Choroid plexus epithelial cell (primary cell): ENCODE data around the gene ARMC7.

Experiments used
- DNase-seq: peaks from one replicate; pipeline ENCODE4 v3.0.0-alpha.2; 2010; ENCODE audit warnings: low read depth
- H3K4me3 ChIP-seq: 2 replicates; pipeline ENCODE4 v1.5.1; 2011; ENCODE audit warnings: low read depth, mild to moderate bottlenecking, control low read depth, low read length, moderate library complexity
- TF ChIP-seq, protein P1 (sequence below): conservative IDR thresholded peaks from 2 replicates; pipeline ENCODE4 v1.5.1; 2011; ENCODE audit warnings: low read depth, mild to moderate bottlenecking, control low read depth, inconsistent platforms, low read length, moderate library complexity

The ARMC7 gene

DNA sequence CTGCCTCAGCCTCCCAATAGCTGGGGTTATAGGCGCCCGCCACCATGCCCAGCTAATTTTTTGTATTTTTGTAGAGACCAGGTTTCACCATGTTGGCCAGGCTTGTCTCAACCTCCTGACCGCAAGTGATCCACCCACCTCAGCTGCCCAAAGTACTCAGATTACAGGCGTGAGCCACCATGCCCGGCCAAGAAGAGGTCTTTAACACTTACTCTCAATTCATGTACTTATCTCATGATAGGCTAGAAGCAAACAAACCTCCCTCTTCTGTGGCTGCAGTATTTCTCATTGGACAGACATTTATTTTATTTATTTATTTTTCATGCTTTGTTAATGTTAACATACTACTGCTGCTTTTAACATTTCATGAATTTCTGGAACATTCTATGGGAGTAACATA is 28.8 kb downstream of the ARMC7 start:
- no peak for DNase-seq
- no peak overlapping the region for H3K4me3 ChIP-seq
- TF ChIP-seq, protein P1, sequence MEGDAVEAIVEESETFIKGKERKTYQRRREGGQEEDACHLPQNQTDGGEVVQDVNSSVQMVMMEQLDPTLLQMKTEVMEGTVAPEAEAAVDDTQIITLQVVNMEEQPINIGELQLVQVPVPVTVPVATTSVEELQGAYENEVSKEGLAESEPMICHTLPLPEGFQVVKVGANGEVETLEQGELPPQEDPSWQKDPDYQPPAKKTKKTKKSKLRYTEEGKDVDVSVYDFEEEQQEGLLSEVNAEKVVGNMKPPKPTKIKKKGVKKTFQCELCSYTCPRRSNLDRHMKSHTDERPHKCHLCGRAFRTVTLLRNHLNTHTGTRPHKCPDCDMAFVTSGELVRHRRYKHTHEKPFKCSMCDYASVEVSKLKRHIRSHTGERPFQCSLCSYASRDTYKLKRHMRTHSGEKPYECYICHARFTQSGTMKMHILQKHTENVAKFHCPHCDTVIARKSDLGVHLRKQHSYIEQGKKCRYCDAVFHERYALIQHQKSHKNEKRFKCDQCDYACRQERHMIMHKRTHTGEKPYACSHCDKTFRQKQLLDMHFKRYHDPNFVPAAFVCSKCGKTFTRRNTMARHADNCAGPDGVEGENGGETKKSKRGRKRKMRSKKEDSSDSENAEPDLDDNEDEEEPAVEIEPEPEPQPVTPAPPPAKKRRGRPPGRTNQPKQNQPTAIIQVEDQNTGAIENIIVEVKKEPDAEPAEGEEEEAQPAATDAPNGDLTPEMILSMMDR = no peak

DNA sequence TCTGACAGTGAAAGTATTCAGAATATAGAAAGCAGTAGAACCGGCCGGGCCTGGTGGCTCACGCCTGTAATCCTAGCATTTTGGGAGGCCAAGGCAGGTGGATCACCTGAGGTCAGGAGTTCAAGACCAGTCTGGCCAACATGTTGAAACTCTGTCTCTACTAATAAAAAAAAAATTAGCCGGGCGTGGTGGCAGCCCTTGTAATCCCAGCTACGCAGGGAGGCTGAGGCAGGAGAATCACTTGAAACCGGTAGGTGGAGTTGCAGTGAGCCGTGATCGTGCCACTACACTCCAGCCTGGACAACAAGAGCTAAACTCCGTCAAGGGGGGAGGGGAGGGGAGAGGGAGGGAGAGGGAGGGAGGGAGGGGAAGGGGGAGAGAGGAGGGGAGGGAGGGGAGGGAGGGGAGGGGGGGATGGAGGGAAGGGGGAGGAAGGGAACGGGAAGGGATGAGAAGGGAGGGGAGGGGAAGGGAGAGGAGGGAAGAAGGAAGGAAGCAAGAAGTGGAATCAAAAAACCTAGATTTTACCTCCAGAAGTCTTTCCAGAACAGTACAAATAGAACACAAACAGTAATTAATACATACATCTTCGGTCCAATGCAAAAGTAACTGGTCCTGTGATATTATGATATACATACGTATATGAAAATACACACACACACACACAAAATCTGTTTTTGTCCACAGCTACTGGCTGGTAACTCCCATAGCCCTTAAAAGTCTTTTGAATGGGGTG is 32.6 kb downstream of the ARMC7 start:
- TF ChIP-seq, protein P1 = no peak
- H3K4me3 ChIP-seq = no peak overlapping the region
- no peak for DNase-seq

DNA sequence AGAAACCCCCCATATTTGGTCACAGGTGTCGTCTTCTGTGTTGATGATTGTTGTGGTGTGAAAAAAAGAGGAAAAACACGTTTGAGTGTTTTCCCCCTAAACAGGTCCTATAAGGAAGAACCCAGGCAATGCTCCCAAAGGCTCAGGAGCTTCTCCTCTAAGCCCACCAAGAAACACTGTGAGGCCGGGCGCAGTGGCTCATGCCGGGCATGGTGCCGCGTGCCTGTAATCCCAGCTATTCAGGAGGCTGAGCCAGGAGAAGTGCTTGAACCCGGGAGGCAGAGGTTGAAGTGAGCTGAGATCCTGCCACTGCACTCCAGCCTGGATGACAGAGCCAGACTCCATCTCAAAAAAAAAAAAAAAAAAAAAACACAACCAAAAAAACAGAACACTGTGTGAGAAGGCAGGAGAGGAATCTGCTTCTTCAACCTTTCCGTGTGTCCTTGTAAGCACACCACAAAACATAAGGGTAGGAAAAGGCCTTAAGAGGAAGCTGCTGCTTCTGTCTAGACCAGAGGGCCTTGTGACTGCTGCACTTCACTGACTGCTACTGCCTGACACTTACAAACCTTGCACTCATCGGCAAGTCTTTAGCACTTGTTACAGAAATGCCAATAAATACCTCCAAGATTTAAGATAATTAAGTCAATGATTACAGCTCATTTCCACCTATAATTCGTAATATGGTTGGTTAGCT is 35.2 kb downstream of the ARMC7 start:
- no peak overlapping the region for H3K4me3 ChIP-seq
- TF ChIP-seq, protein P1 = no peak
- no peak for DNase-seq

DNA sequence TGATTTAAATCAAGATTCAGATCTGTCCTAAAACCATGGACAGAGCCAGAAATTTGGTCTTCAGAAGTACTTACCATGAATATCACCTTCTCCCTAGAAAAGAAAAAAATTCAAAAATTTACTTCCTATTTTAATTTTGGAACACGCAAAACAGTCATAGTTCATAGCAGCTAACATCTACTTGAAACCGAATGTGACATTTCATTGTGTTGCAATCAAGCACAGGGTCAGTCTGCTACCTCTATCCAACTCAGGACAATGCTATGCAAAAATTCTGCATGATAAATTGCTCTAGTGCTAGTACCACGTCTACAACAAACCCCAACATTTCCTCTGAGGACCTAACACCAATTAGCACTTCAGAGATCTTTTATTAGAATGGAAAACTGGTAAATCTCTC is 36.8 kb downstream of the ARMC7 start:
- DNase-seq = peak; percentile 60
- H3K4me3 ChIP-seq = no peak overlapping the region
- TF ChIP-seq, protein P1 = no peak

DNA sequence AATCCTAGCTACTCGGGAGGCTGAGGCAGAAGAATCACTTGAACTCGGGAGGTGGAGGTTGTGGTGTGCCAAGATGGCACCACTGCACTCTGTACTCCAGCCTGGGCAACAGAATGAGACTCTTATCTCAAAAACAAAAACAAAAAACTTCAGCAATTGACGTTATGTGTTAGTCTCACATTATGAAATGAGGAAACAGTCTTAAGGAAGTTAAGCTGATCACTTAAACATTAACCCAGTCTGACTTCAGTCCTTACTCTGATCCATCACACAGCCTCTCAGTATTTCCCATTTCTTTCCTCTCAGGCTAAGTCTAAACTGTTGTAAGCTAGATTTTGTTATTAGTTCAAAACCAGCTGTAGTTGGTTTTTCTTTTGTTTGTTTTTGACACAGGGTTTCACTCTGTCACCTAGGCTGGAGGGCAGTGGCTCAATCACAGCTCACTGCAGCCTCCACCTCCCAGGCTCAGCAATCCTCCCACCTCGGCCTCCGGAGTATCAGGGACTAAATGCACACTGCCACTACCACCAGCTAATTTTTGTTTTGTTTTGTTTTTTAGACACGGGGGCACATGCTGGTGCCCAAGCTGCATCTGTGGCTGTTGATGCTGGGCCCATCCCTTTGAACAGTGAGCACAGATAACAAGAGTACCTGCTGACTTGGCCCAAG is 38.2 kb downstream of the ARMC7 start:
- TF ChIP-seq, protein P1 = no peak
- no peak overlapping the region for H3K4me3 ChIP-seq
- no peak for DNase-seq

DNA sequence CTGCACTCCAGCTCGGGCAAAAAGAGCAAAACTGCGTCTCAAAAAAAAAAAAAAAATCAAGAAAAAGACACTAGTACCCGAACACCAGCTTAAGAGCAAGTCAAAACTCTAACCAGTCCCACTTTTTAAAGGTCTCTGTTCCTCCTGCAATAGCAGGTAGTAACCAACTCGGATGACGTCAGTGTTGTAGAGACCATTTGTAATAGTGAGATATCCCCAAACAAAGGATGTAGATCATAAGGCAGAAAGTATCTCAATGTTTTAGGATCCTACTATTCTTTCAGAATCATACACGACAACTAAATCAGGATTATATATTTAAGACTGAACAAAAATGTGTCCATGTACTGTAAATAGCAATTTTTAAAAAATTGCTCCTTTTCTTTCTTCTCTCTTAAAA is 42.2 kb downstream of the ARMC7 start:
- H3K4me3 ChIP-seq = no peak overlapping the region
- TF ChIP-seq, protein P1 = no peak
- no peak for DNase-seq
